ENCODE results near the gene SUMO3. TPM values are rescaled to one million over a fixed set of nuclear protein-coding genes. Genes with fewer than 3 reads are reported as not detected.

Gene SUMO3
- polyA plus RNA-seq, 1 donor (not counting 4 experiments of a cell fraction or from before 2014, with no cell fraction given): 115 TPM

GRCh38 chr21:44797775-44798174 lies 20.1 kb downstream of the SUMO3 start:
- H3K9me1 ChIP-seq (ENCODE audit: control insufficient read depth, extremely low read depth, insufficient read depth, low read length): no peaks in the 10 kb centered on the region
- H3K4me2 ChIP-seq (ENCODE audit: control insufficient read depth, extremely low read depth, insufficient read depth, low read depth, low read length): no peak overlapping the region
- DNase-seq (ENCODE audit: low read depth, low spot score) (no peak), FAIRE-seq (no peak)
- peaks cover 15% of the 10 kb centered on the region for H4K20me1 ChIP-seq (ENCODE audit: control insufficient read depth, extremely low read depth, insufficient read depth, low read length)
- H2AFZ ChIP-seq (ENCODE audit: control insufficient read depth, low read length): no peak overlapping the region
- H3K4me3 ChIP-seq (ENCODE audit: control insufficient read depth in 2 of 3, extremely low read depth in 1 of 3, insufficient read depth in 2 of 3, low read depth in 1 of 3, low read length in 3 of 3): no peak overlapping the region
- dilution Hi-C loops (cut with MboI; ENCODE audit: extremely low pct_ligation_motif_present, low sequenced_read_pairs): no loop called here
- no peak overlapping the region for H3K9ac ChIP-seq (ENCODE audit: control insufficient read depth, extremely low read depth, insufficient read depth, low read length)
- H3K27me3 ChIP-seq (ENCODE audit: control insufficient read depth, extremely low read depth, insufficient read depth, low read length): no peaks in the 10 kb centered on the region
- no peak overlapping the region for H3K27ac ChIP-seq (ENCODE audit: control insufficient read depth, insufficient read depth, low read length)
- H3K9me3 ChIP-seq (ENCODE audit: control insufficient read depth, low read depth, low read length): no peaks in the 10 kb centered on the region
- no peak for TF ChIP-seq EZH2 (IDR thresholded peaks at IDR 0.05; ENCODE audit: low read length)
- TF ChIP-seq CTCF (optimal IDR thresholded peaks at IDR 0.05 in 1 of 3, IDR thresholded peaks at IDR 0.05 in 1 of 3, conservative IDR thresholded peaks at IDR 0.05 in 1 of 3; ENCODE audit: extremely low read depth in 1 of 3, insufficient read depth in 2 of 3, low read length in 3 of 3): no peak
- H3K4me1 ChIP-seq (ENCODE audit: control insufficient read depth, extremely low read depth, insufficient read depth, low read length): peaks cover 21% of the 10 kb centered on the region
- H3K79me2 ChIP-seq (ENCODE audit: control insufficient read depth, insufficient read depth, low read length): peaks cover 87% of the 10 kb centered on the region
- H3K36me3 ChIP-seq (ENCODE audit: control insufficient read depth in 2 of 2, extremely low read depth in 1 of 2, insufficient read depth in 2 of 2, low read length in 2 of 2): peaks cover 2 to 7% of the 10 kb centered on the region in 2 experiments

- peaks cover 94% of the 10 kb centered on the region for H3K79me2 ChIP-seq (ENCODE audit: control insufficient read depth, insufficient read depth, low read length)
- no peaks in the 10 kb centered on the region for H3K9me1 ChIP-seq (ENCODE audit: control insufficient read depth, extremely low read depth, insufficient read depth, low read length)
- no peak overlapping the region for H3K4me2 ChIP-seq (ENCODE audit: control insufficient read depth, extremely low read depth, insufficient read depth, low read depth, low read length)
- peaks cover 8 to 11% of the 10 kb centered on the region in 2 experiments for H3K36me3 ChIP-seq (ENCODE audit: control insufficient read depth in 2 of 2, extremely low read depth in 1 of 2, insufficient read depth in 2 of 2, low read length in 2 of 2)
- H3K27ac ChIP-seq (ENCODE audit: control insufficient read depth, insufficient read depth, low read length): no peak overlapping the region
- FAIRE-seq (no peak), DNase-seq (ENCODE audit: low read depth, low spot score) (no peak)
- peaks cover 15% of the 10 kb centered on the region for H3K4me1 ChIP-seq (ENCODE audit: control insufficient read depth, extremely low read depth, insufficient read depth, low read length)
- no peak overlapping the region for H2AFZ ChIP-seq (ENCODE audit: control insufficient read depth, low read length)
- H4K20me1 ChIP-seq (ENCODE audit: control insufficient read depth, extremely low read depth, insufficient read depth, low read length): peaks cover 12% of the 10 kb centered on the region
- H3K4me3 ChIP-seq (ENCODE audit: control insufficient read depth in 2 of 3, extremely low read depth in 1 of 3, insufficient read depth in 2 of 3, low read depth in 1 of 3, low read length in 3 of 3): no peak overlapping the region
- dilution Hi-C loops (cut with MboI; ENCODE audit: extremely low pct_ligation_motif_present, low sequenced_read_pairs): no loop called here
- no peaks in the 10 kb centered on the region for H3K27me3 ChIP-seq (ENCODE audit: control insufficient read depth, extremely low read depth, insufficient read depth, low read length)
- no peak overlapping the region for H3K9ac ChIP-seq (ENCODE audit: control insufficient read depth, extremely low read depth, insufficient read depth, low read length)
- TF ChIP-seq CTCF (optimal IDR thresholded peaks at IDR 0.05 in 1 of 3, IDR thresholded peaks at IDR 0.05 in 1 of 3, conservative IDR thresholded peaks at IDR 0.05 in 1 of 3; ENCODE audit: extremely low read depth in 1 of 3, insufficient read depth in 2 of 3, low read length in 3 of 3): no peak
- H3K9me3 ChIP-seq (ENCODE audit: control insufficient read depth, low read depth, low read length): no peaks in the 10 kb centered on the region
These were observed 22.5 kb downstream of the SUMO3 start for GRCh38 chr21:44795342-44795741.
